Bronchus fibroblast of lung (primary cell): ENCODE results near the gene SLC25A45. TPM values are rescaled to one million over a fixed set of nuclear protein-coding genes. Genes with fewer than 3 reads are reported as not detected.

Experiments used
- total RNA-seq: library from RNA; depleted of rRNA; stranded (reverse); fragments of >200 nt; gene quantifications from 2 replicates; pipeline ENCODE4 v1.2.3, GENCODE V29; 2015

The SLC25A45 gene, protein sequence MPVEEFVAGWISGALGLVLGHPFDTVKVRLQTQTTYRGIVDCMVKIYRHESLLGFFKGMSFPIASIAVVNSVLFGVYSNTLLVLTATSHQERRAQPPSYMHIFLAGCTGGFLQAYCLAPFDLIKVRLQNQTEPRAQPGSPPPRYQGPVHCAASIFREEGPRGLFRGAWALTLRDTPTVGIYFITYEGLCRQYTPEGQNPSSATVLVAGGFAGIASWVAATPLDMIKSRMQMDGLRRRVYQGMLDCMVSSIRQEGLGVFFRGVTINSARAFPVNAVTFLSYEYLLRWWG
- 0.67 and 0.74 TPM in 2 replicates for total RNA-seq

DNA sequence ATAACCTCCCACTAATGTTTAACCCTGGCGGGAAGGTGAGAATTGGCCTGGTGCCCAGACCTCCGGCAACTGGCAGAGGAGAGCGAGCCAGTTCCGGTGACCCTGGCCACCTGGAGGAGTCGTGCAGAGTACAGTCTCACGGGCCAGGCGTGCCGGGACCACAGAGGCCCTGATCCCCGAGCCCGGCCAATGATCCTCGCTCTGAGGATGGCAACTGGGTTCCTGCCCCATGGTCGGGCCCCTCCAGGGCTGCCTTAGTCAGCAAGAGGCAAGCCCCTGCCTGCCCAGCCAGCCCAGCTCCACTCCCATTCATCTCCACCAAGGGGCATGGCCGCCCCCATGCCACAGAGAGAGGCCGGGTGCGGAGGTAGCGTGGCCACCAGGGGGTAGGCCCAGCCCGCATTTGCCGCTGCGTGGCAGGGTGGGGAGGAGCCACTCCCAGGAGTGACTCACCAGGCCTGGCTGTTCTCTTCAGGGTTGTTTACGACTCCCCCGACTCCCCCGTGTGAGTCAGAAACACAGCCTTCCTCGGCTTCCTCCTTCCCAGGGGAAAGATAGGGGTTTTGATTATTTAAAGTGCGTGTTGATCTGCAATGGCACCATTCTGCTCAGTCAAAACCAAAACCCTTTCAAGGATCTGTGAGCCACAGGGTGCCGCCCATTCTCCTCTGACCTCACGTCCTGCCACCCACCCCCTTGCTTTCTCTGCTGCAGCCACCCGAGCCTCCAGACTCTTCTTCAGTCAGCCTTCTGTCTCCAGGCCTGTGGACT, at the start of gene SLC25A45:
Gene SLC25A45 (minus strand): TSS at position 614 of the 771 bp plus-strand sequence. CDS start 695 bp downstream, outside the sequence.

DNA sequence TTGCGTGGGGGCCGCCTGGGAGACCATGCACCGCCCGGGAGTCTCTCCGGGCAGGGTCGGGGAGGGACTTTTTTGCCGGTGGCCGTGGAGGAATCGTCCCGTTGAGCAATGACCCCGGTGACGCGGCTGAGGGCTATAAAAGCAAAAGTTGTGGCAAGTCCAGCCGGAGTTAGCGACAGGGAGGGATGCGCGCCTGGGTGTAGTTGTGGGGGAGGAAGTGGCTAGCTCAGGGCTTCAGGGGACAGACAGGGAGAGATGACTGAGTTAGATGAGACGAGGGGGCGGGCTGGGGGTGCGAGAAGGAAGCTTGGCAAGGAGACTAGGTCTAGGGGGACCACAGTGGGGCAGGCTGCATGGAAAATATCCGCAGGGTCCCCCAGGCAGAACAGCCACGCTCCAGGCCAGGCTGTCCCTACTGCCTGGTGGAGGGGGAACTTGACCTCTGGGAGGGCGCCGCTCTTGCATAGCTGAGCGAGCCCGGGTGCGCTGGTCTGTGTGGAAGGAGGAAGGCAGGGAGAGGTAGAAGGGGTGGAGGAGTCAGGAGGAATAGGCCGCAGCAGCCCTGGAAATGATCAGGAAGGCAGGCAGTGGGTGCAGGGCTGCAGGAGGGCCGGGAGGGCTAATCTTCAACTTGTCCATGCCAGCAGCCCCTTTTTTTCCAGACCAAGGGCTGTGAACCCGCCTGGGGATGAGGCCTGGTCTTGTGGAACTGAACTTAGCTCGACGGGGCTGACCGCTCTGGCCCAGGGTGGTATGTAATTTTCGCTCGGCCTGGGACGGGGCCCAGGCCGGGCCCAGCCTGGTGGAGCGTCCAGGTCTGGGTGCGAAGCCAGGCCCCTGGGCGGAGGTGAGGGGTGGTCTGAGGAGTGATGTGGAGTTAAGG, 40.4 kb upstream of the SLC25A45 start, which contains the start of gene NEAT1:
Gene NEAT1 (plus strand): TSS at position 166 of the 883 bp plus-strand sequence.

DNA sequence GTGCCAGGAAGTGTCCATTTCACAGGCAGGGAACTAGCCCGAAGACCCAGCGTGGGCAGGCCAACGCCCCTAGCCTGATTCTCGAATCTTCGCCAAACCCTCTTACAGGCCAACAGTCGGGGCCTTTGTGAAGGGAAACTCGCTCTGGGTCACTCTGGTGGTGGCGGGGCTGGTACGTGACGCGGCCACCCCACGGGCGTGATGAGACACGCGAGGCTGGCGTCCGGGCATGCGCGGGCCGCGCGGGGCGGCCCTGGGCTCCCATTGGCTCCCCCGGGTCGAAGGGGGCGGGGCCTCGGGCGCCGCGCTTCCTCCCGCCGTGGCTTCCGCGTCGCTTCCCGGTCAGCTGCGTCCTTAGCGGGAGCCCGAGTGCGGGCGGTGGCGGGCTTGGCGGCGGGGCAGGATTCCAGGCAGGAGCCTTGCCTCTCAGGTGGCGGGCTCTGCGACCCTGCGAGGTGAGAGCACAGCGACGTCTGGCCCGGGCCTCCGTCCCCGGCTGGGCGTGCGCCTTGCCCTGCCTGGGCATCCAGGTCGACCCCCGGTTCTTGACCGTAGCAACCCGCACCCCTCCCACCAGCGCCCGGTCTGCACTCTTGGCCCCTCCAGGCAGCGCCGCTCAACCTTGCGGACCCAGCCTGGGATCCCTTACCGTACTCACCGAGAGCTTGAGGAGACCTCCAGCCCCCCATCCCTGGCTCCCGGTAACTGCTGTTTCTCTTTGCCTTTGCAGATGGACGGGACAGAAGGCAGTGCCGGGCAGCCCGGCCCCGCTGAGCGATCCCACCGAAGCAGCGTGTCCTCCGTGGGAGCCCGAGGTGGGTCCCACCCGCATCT, 4.1 kb upstream of the SLC25A45 start, which contains the start of gene FRMD8:
Gene FRMD8 (plus strand): TSS at position 331 of the 834 bp plus-strand sequence. CDS start 400 bp downstream, at position 731.

DNA sequence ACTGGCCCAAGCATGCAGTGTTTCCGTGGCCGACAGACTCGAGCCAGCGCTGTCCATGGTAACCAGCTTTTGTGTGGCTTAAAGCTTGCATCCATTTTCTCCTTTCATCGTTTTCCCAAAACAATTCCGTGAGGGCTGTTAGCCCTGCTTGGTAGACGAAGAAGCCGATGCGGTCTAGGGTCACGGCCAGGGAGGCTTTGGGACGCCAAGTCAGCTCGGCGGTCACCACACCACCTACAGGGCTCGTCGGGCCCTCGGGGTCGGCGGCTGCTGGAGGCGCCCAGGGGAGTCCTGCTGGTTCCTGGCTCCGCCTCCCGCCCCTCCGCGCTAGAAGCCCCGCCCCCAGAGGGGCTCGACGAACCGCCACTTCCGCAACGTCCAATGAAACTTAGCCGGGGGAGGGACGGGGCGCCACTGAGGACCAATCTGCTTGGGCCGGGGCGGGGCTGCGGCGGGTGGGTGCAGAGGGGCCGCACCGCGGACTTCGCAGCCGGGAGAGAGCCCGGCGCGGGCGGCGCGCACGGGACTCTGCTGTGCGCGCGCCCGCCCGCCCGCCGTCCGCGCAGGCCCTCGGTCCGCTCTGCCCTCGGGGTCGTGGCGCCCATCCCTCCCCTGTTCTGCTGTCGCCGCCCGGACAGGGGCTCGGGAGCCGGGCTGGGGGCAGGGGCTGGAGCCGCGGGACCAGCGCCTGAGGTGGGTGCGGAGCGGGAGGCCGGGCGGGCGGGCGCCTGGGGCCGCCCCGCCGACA, 28.0 kb downstream of the SLC25A45 start, which contains the start of gene TIGD3:
Gene TIGD3 (plus strand): TSS at position 487 of the 748 bp plus-strand sequence. CDS start 1,058 bp downstream, outside the sequence.

Other genes starting within 250 kb of the SLC25A45 start
- gene SYVN1, start 248.1 kb downstream of the SLC25A45 start, total RNA-seq, result 21.2 and 29.3 TPM in 2 replicates
- not detected in 2 replicates for gene SPDYC, start 212.4 kb downstream of the SLC25A45 start, total RNA-seq
- gene CAPN1, start 200.7 kb downstream of the SLC25A45 start, total RNA-seq, result 166 and 228 TPM in 2 replicates
- gene POLA2, start 120.7 kb downstream of the SLC25A45 start, total RNA-seq, result 15.3 and 18.0 TPM in 2 replicates
- gene CDC42EP2, start 67.8 kb downstream of the SLC25A45 start, total RNA-seq, result 22.0 and 22.9 TPM in 2 replicates
- 38.5 and 40.7 TPM in 2 replicates for gene DPF2, start 48.8 kb downstream of the SLC25A45 start, total RNA-seq
- 0.30 TPM in 1 of 2 replicates, not detected in the other for gene TIGD3, start 27.9 kb downstream of the SLC25A45 start, total RNA-seq
- 19.8 and 28.2 TPM in 2 replicates for gene FRMD8, start 4.0 kb upstream of the SLC25A45 start, total RNA-seq
- 4.9 TPM in 2 replicates for gene NEAT1, start 40.2 kb upstream of the SLC25A45 start, total RNA-seq
- 477 and 585 TPM in 2 replicates for gene MALAT1, start 116.4 kb upstream of the SLC25A45 start, total RNA-seq
- gene SCYL1, start 142.4 kb upstream of the SLC25A45 start, total RNA-seq, result 110 and 117 TPM in 2 replicates
- 22.3 and 26.9 TPM in 2 replicates for gene LTBP3, start 175.7 kb upstream of the SLC25A45 start, total RNA-seq
- gene ZNRD2, start 187.8 kb upstream of the SLC25A45 start, total RNA-seq, result 116 and 117 TPM in 2 replicates
- gene FAM89B, start 189.9 kb upstream of the SLC25A45 start, total RNA-seq, result 59.0 and 62.4 TPM in 2 replicates
- 30.6 and 38.5 TPM in 2 replicates for gene EHBP1L1, start 193.4 kb upstream of the SLC25A45 start, total RNA-seq
- 0.15 TPM in 1 of 2 replicates, not detected in the other for gene KCNK7, start 213.2 kb upstream of the SLC25A45 start, total RNA-seq
- gene MAP3K11, start 231.6 kb upstream of the SLC25A45 start, total RNA-seq, result 34.6 TPM in 2 replicates
- gene PCNX3, start 233.1 kb upstream of the SLC25A45 start, total RNA-seq, result 34.0 and 39.2 TPM in 2 replicates